ENCODE results near the gene ZMIZ1. TPM values are rescaled to one million over a fixed set of nuclear protein-coding genes. Genes with fewer than 3 reads are reported as not detected.

Gene ZMIZ1
- total and polyA plus RNA-seq, 4 donors = 3.9 to 19.1 (median 9.8) TPM

GRCh38 chr10:79112881-79113431 lies 44.2 kb downstream of the ZMIZ1 start:
- H3K9ac ChIP-seq (ENCODE audit: low read depth in 1 of 2, low read length in 2 of 2) = no peak overlapping the region
- H3K27ac ChIP-seq (ENCODE audit: low read depth in 1 of 2, low read length in 2 of 2) = peak overlapping the region; percentile 11 to 54
- no peaks in the 10 kb centered on the region for H3K9me3 ChIP-seq (ENCODE audit: control insufficient read depth in 4 of 4, low read length in 3 of 4)
- peaks cover 25 to 37% (median 30%) of the 10 kb centered on the region in 4 donors for H3K4me1 ChIP-seq (ENCODE audit: control insufficient read depth in 4 of 4, insufficient read depth in 4 of 4, low read length in 3 of 4)
- no peak for DNase-seq (ENCODE audit: low spot score)
- no peak overlapping the region for H3K4me3 ChIP-seq (ENCODE audit: low read depth in 1 of 3, low read length in 3 of 3)
- TF ChIP-seq HNF4A (conservative IDR thresholded peaks at IDR 0.05) = no peak
- TF ChIP-seq NR2F2 (IDR thresholded peaks at IDR 0.05) = no peak
- TF ChIP-seq HNF4G (IDR thresholded peaks at IDR 0.05) = no peak
- no peak for TF ChIP-seq YY1 (IDR thresholded peaks at IDR 0.05)
- no peak for TF ChIP-seq RAD21 (IDR thresholded peaks at IDR 0.05)
- TF ChIP-seq, protein P1, sequence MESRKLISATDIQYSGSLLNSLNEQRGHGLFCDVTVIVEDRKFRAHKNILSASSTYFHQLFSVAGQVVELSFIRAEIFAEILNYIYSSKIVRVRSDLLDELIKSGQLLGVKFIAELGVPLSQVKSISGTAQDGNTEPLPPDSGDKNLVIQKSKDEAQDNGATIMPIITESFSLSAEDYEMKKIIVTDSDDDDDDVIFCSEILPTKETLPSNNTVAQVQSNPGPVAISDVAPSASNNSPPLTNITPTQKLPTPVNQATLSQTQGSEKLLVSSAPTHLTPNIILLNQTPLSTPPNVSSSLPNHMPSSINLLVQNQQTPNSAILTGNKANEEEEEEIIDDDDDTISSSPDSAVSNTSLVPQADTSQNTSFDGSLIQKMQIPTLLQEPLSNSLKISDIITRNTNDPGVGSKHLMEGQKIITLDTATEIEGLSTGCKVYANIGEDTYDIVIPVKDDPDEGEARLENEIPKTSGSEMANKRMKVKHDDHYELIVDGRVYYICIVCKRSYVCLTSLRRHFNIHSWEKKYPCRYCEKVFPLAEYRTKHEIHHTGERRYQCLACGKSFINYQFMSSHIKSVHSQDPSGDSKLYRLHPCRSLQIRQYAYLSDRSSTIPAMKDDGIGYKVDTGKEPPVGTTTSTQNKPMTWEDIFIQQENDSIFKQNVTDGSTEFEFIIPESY (IDR thresholded peaks at IDR 0.05) = no peak
- TF ChIP-seq FOXA1 (IDR thresholded peaks at IDR 0.05) = no peak
- no peak for TF ChIP-seq SP1 (IDR thresholded peaks at IDR 0.05)
- TF ChIP-seq RXRA (IDR thresholded peaks at IDR 0.05) = no peak
- TF ChIP-seq REST (IDR thresholded peaks at IDR 0.05) = no peak
- no peak for TF ChIP-seq GABPA (IDR thresholded peaks at IDR 0.05 in 1 of 2, conservative IDR thresholded peaks at IDR 0.05 in 1 of 2)
- TF ChIP-seq JUND (IDR thresholded peaks at IDR 0.05) = no peak
- H3K27me3 ChIP-seq (ENCODE audit: control insufficient read depth in 4 of 4, insufficient read depth in 4 of 4, low read length in 3 of 4) = no peaks in the 10 kb centered on the region
- H3K36me3 ChIP-seq (ENCODE audit: control insufficient read depth in 4 of 4, insufficient read depth in 3 of 4, low read depth in 1 of 4, low read length in 3 of 4) = no peaks in the 10 kb centered on the region
- WGBS = 61% methylated on average over 11 of the region's 11 CpGs

DNA sequence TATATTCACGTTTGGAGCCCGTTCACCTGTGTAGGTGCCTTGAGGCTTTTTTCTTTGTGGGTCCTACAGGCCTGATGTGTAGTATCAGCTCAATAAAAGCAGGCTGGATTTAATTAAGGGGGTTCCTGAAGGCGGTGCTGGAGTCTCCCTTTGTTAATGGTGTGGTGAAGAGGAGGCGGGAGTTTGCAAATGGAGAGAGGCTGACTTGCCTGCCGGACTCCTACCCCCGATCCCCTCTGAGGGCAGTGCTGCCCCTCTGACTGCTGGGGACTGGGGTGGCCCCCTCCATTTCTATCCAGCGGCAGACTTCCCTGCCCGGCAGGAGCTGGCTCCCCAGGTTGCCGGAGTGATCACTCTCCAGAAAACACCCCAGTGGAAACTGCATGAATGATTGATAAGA lies 45.1 kb downstream of the ZMIZ1 start:
- no peaks in the 10 kb centered on the region for H3K27me3 ChIP-seq (ENCODE audit: control insufficient read depth in 4 of 4, insufficient read depth in 4 of 4, low read length in 3 of 4)
- H3K27ac ChIP-seq (ENCODE audit: low read depth in 1 of 2, low read length in 2 of 2) = no peak overlapping the region
- DNase-seq (ENCODE audit: low spot score) = no peak
- TF ChIP-seq, protein P2, sequence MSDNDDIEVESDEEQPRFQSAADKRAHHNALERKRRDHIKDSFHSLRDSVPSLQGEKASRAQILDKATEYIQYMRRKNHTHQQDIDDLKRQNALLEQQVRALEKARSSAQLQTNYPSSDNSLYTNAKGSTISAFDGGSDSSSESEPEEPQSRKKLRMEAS (IDR thresholded peaks at IDR 0.05) = no peak
- TF ChIP-seq RXRA (IDR thresholded peaks at IDR 0.05) = no peak
- TF ChIP-seq RAD21 (IDR thresholded peaks at IDR 0.05) = no peak
- TF ChIP-seq, protein P3, sequence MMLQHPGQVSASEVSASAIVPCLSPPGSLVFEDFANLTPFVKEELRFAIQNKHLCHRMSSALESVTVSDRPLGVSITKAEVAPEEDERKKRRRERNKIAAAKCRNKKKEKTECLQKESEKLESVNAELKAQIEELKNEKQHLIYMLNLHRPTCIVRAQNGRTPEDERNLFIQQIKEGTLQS (IDR thresholded peaks at IDR 0.05) = no peak
- TF ChIP-seq, protein P1 (IDR thresholded peaks at IDR 0.05) = no peak
- no peak for TF ChIP-seq TAF1 (conservative IDR thresholded peaks at IDR 0.05)
- no peak for TF ChIP-seq HNF4A (conservative IDR thresholded peaks at IDR 0.05)
- no peak for TF ChIP-seq GABPA (IDR thresholded peaks at IDR 0.05 in 1 of 2, conservative IDR thresholded peaks at IDR 0.05 in 1 of 2)
- TF ChIP-seq EGR1 (IDR thresholded peaks at IDR 0.05; ENCODE audit: low read depth in 2 of 2) = no peak
- TF ChIP-seq, protein P4, sequence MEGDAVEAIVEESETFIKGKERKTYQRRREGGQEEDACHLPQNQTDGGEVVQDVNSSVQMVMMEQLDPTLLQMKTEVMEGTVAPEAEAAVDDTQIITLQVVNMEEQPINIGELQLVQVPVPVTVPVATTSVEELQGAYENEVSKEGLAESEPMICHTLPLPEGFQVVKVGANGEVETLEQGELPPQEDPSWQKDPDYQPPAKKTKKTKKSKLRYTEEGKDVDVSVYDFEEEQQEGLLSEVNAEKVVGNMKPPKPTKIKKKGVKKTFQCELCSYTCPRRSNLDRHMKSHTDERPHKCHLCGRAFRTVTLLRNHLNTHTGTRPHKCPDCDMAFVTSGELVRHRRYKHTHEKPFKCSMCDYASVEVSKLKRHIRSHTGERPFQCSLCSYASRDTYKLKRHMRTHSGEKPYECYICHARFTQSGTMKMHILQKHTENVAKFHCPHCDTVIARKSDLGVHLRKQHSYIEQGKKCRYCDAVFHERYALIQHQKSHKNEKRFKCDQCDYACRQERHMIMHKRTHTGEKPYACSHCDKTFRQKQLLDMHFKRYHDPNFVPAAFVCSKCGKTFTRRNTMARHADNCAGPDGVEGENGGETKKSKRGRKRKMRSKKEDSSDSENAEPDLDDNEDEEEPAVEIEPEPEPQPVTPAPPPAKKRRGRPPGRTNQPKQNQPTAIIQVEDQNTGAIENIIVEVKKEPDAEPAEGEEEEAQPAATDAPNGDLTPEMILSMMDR (IDR thresholded peaks at IDR 0.05; ENCODE audit: low read depth, low read length, missing input control) = no peak
- no peak for TF ChIP-seq SP1 (IDR thresholded peaks at IDR 0.05)
- H3K4me1 ChIP-seq (ENCODE audit: control insufficient read depth in 4 of 4, insufficient read depth in 4 of 4, low read length in 3 of 4) = peaks cover 25 to 37% (median 30%) of the 10 kb centered on the region in 4 donors
- no peak overlapping the region for H3K9ac ChIP-seq (ENCODE audit: low read depth in 1 of 2, low read length in 2 of 2)
- WGBS = 85% methylated on average over 9 of the region's 9 CpGs
- H3K36me3 ChIP-seq (ENCODE audit: control insufficient read depth in 4 of 4, insufficient read depth in 3 of 4, low read depth in 1 of 4, low read length in 3 of 4) = no peaks in the 10 kb centered on the region
- H3K9me3 ChIP-seq (ENCODE audit: control insufficient read depth in 4 of 4, low read length in 3 of 4) = no peaks in the 10 kb centered on the region
- H3K4me3 ChIP-seq (ENCODE audit: low read depth in 1 of 3, low read length in 3 of 3) = no peak overlapping the region
